Thyroid gland (tissue), 4 donors: ENCODE data around the gene BMP5. TPM values are rescaled to one million over a fixed set of nuclear protein-coding genes. Genes with fewer than 3 reads are reported as not detected.

Experiments used
- DNase-seq, 2 donors: peaks; one replicate each; pipeline ENCODE4 v3.0.0-alpha.2; 2019
- H3K27ac ChIP-seq, 3 donors: fragments of 200-600 bp; sonication (generic); 1 replicate in 2 of 3; 2 replicates in 1 of 3; pipeline ENCODE4 v1.5.1; 2016 to 2019; ENCODE audit warnings: mild to moderate bottlenecking in 1 of 3, moderate library complexity in 1 of 3
- H3K27me3 ChIP-seq: fragments of 200-600 bp; sonication (generic); one replicate; pipeline ENCODE4 v1.5.1; 2019
- H3K36me3 ChIP-seq, 2 donors: fragments of 200-600 bp; sonication (generic); one replicate each; pipeline ENCODE4 v1.5.1; 2016 to 2019
- H3K4me1 ChIP-seq, 2 donors: fragments of 200-600 bp; sonication (generic); one replicate each; pipeline ENCODE4 v1.5.1; 2017 to 2019
- H3K4me3 ChIP-seq, 3 donors: fragments of 200-600 bp; sonication (generic); replicated peaks in 1 of 3; 1 replicate in 2 of 3; 2 replicates in 1 of 3; pipeline ENCODE4 v1.5.1; 2016; ENCODE audit warnings: mild to moderate bottlenecking in 1 of 3
- H3K9me3 ChIP-seq: fragments of 200-600 bp; sonication (generic); one replicate; pipeline ENCODE4 v1.5.1; 2017
- POLR2A ChIP-seq, 2 donors: fragments of 450-650 bp; IDR thresholded peaks; one replicate each; pipeline ENCODE4 v1.6.1; 2017; ENCODE audit warnings: antibody characterized with exemption in 2 of 2, mild to moderate bottlenecking in 2 of 2, moderate library complexity in 1 of 2
- WGBS, 2 donors: methylation state at CpG; one replicate each; pipeline ENCODE4 v1.1.5; 2017; 5-methylcytosine and 5-hydroxymethylcytosine counted together
- intact Hi-C: fragments of 100-400 bp; cut with DNase I; formaldehyde crosslinking; loops from one replicate; pipeline ENCODE4 v1.15.1; 2023
- total RNA-seq, 4 donors: library from RNA; depleted of rRNA; stranded (reverse); fragments of >200 nt; gene quantifications; one replicate each; pipeline ENCODE4 v1.2.3, GENCODE V29; 2016
- TF ChIP-seq, protein P1 (sequence below), 6 experiments: fragments of 200-600 bp in 3 of 6; fragments of 450-650 bp in 3 of 6; sonication (generic) in 3 of 6; IDR thresholded peaks; one replicate each; pipeline ENCODE4 v1.5.1; 2016 to 2019; ENCODE audit warnings: antibody characterized with exemption in 6 of 6, mild to moderate bottlenecking in 2 of 6, inconsistent platforms in 1 of 6, moderate library complexity in 1 of 6

BMP5 gene
- total RNA-seq, 4 donors from 2014 or later = 0.25 to 1.9 (median 0.63) TPM

DNA sequence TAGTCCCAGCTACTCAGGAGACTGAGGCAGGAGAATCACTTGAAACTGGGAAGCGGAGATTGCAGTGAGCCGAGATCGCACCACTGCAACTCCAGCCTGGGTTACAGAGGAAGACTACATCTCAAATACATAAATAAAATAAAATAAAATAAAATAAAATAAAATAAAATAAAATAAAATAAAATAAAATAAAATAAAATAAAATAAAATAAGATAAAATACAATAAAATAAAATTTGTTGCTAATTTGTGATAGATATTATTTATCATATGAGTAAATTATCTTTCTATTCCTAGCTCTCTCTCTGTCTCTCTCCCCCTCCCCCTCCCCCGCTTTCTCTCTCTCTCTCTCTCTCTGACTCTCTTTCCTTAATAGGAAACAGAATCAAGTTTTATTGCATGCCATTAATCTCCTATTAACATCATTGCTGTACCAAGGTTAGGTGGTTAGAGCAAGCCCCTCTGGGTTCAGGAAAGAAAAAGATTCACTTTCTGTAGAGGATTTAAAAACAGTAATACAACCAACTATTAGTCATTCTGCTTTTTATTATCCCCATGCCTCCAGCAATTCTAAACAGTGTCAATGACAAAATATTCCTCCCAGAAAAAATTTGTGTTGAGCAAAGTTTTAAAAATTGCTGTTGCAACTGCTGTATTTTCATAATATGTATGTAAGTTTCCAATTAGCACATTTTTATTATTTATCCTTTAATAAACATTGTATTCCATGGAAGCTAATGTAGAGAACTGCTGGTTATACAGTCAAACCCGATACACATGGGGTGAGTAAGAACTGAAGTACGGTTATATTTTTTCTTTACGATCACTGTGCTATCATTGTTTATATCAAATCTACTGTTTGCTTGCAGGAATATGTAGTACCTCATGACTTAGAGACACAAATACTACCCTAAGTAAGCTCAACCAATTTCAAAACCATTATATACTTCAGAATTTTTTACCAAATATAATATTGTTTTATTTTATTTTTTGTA, 22.1 kb downstream of the BMP5 start:
- H3K4me1 ChIP-seq = no peaks in the 10 kb centered on the region
- WGBS, 2 donors = 95 to 97% methylated on average over 7 of the region's 7 CpGs
- no peak for TF ChIP-seq POLR2A (IDR thresholded peaks at IDR 0.05)
- TF ChIP-seq, protein P1, sequence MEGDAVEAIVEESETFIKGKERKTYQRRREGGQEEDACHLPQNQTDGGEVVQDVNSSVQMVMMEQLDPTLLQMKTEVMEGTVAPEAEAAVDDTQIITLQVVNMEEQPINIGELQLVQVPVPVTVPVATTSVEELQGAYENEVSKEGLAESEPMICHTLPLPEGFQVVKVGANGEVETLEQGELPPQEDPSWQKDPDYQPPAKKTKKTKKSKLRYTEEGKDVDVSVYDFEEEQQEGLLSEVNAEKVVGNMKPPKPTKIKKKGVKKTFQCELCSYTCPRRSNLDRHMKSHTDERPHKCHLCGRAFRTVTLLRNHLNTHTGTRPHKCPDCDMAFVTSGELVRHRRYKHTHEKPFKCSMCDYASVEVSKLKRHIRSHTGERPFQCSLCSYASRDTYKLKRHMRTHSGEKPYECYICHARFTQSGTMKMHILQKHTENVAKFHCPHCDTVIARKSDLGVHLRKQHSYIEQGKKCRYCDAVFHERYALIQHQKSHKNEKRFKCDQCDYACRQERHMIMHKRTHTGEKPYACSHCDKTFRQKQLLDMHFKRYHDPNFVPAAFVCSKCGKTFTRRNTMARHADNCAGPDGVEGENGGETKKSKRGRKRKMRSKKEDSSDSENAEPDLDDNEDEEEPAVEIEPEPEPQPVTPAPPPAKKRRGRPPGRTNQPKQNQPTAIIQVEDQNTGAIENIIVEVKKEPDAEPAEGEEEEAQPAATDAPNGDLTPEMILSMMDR (IDR thresholded peaks at IDR 0.05) = no peak
- no peak overlapping the region for H3K4me3 ChIP-seq
- no peaks in the 10 kb centered on the region for H3K36me3 ChIP-seq
- H3K27ac ChIP-seq = no peak overlapping the region
- no peak for DNase-seq
- H3K9me3 ChIP-seq = no peaks in the 10 kb centered on the region
- H3K27me3 ChIP-seq = no peaks in the 10 kb centered on the region
- intact Hi-C loops = no loop called here

DNA sequence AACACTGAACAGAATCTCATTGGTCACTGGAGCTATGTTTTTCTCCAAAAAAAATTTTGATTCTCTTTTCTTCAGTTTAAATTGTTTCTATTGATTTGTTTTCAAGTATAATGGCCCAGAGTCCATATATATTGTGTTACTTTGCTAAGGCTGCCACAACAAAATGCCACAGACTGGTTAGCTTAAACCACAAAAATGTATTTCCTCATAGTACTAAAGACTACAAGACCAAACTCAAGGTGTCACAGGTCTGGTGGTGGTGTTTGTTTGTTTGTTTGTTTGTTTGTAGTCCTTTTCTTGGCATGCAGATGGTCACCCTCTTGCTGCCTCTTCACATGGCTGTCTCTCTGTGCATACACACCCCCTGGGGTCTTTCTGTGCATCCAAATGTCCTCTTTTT, 34.0 kb downstream of the BMP5 start:
- intact Hi-C loops = no loop called here
- TF ChIP-seq POLR2A (IDR thresholded peaks at IDR 0.05) = no peak
- TF ChIP-seq, protein P1 (IDR thresholded peaks at IDR 0.05) = no peak
- Histone ChIP-seq H3K9me3 (no peaks in the 10 kb centered on the region), H3K36me3 (no peaks in the 10 kb centered on the region), H3K27me3 (no peaks in the 10 kb centered on the region), H3K4me1 (no peaks in the 10 kb centered on the region), H3K4me3 (no peak overlapping the region), H3K27ac (no peak overlapping the region)
- no peak for DNase-seq

DNA sequence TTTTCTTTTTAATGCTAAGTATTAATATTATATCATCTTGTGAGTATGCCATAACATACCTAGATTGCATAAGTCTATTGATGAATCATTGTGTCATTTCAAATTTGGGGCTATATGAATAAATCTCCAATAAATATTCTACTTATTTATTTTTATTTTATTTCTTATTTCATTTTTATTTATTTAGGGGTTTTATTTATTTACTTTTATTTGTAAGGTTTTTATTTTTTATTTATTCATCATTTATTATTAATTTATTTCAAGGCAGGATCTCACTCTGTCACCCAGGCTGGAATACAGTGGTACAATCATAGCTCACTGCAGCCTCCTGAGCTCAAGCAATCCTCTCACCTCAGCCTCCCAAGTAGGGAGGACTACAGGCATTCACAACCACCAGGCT, 36.3 kb downstream of the BMP5 start:
- Histone ChIP-seq H3K4me3 (no peak overlapping the region), H3K27me3 (no peaks in the 10 kb centered on the region), H3K36me3 (no peaks in the 10 kb centered on the region), H3K4me1 (no peaks in the 10 kb centered on the region), H3K9me3 (no peaks in the 10 kb centered on the region), H3K27ac (no peak overlapping the region)
- TF ChIP-seq, protein P1 (IDR thresholded peaks at IDR 0.05) = no peak
- no peak for TF ChIP-seq POLR2A (IDR thresholded peaks at IDR 0.05)
- DNase-seq = no peak
- intact Hi-C loops = no loop called here

DNA sequence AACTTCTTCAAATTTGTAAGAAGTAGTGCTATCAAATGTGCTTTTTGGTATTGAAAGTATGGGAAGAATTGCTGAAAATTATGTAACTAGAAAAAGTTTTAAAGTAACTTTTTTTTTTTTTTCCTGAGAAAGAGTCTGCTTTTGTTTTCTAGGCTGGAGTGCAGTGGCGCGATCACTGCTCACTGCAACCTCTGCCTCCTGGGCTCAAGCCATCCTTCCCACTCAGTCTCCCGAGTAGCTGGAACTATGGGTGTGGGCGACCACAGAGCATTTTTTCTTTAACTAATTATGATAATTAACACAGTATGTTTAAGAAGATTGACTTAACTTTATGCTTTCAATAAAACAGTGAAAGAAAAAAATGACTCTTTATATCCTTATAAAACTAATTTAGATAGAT, 38.4 kb downstream of the BMP5 start:
- WGBS, 2 donors = 76 to 83% methylated on average over 4 of the region's 4 CpGs
- Histone ChIP-seq H3K27ac (no peak overlapping the region), H3K4me3 (no peak overlapping the region), H3K4me1 (no peaks in the 10 kb centered on the region), H3K36me3 (no peaks in the 10 kb centered on the region), H3K27me3 (no peaks in the 10 kb centered on the region), H3K9me3 (no peaks in the 10 kb centered on the region)
- DNase-seq = no peak
- TF ChIP-seq POLR2A (IDR thresholded peaks at IDR 0.05) = no peak
- TF ChIP-seq, protein P1 (IDR thresholded peaks at IDR 0.05) = no peak
- intact Hi-C loops = no loop called here

DNA sequence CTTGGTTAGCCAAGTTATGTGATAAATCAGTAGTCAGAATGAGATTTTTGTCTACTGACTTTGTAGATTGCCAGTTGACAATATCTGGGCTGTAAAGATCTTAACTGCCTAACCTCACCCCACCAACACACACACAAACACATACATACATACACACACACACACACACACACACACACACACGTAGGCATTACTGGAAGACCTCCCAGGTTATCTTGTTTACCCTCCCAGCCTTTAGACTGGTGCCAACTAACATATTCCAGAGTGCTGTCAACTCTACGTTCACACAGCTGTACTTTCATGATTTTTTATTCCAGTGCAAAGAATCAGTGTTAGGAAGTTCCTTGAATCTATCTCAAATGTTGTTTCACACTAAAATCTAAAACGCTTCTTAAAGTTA, 38.9 kb downstream of the BMP5 start:
- Histone ChIP-seq H3K27ac (no peak overlapping the region), H3K4me3 (no peak overlapping the region), H3K36me3 (no peaks in the 10 kb centered on the region), H3K4me1 (no peaks in the 10 kb centered on the region), H3K27me3 (no peaks in the 10 kb centered on the region), H3K9me3 (no peaks in the 10 kb centered on the region)
- no peak for DNase-seq
- intact Hi-C loops = no loop called here
- TF ChIP-seq POLR2A (IDR thresholded peaks at IDR 0.05) = no peak
- TF ChIP-seq, protein P1 (IDR thresholded peaks at IDR 0.05) = no peak
- 52 to 56% methylated on average over 3 of the region's 3 CpGs for WGBS, 2 donors
